GM21390 (cell line): Measurements from ENCODE around the gene LONP2.
A peak's percentile ranks its signal among the peaks of the same experiment; 100 is the strongest.
"Not testable (repeated sequence)": the region's sequence is repeated elsewhere in the genome, so short reads cannot be mapped to it uniquely, and the experiment has no call there.

Source experiments
- ATAC-seq: cut with Tn5 transposase; IDR thresholded peaks from one replicate; pipeline ENCODE4 v1.9.1; 2021; ENCODE audit not compliant: unreplicated experiment

LONP2 gene

DNA sequence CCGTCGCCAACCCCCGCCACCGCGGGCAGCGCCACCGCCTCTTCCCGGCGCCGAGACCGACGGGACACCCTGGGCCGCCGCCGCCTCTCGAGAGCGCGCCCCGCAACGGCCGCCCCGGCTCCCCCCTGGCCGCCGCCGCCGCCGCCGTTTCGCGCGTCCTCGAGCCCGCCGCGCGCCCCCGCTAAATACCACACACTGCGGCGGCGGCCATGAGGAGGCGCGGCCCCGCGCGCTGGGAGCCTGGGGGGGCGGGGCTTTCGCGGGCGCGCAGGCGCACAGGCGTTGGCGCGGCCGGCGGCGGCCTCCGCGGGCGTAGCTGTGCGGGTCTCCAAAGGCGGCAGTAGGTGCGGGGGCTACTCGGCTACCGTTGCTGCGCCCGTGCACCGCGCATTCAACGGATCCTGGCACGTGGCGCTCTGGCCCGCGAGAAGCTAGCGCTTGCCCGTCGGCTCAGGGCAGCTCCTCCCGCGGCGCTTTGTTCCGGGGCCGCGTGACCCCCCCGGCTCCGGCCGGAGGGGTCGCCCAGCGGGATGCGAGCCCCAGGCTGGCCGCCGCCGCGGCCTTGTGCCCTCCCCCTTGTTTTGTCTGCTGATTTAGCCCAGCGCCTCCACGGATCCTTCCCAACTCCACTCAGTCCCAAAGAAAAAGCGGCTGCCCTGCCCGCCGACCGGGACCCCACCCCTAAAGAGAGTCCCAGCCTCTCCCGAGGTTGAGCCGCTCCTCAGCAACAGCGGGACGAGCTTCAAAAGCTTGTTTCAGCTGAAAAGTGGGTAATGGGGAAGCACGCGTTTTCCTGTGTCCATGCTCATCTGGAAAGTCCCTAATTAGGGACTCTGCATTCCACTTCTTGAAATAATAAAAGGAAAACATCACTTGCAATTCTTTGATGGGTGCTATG is 141.4 kb downstream of the LONP2 start, which contains the start of gene SIAH1:
Gene SIAH1 (minus strand): TSS at position 161 of the 898 bp plus-strand sequence. CDS start 22,985 bp downstream, outside the sequence.
- ATAC-seq, result peak; percentile 59

- no peak for ATAC-seq
These were observed 142.6 kb downstream of the LONP2 start for GRCh38 chr16:48386559-48387312.

DNA sequence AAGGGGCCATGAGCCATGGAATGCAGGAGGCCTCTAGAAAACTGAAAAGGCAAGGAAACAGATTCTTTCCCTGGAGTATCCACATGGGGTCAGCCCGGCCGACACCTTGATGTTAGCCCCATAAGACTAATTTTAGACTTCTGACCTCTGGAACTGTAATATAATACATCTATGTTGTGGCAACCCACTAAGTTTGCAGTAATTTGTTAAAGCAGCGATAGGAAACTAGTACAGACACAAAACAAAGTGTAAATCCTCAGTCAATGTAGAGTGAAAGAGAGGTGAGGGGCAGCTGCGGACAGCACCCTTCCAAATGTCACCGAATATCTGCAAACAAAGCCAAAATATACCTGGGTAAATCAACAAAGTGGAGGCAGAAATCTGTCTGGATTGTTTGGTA is 148.3 kb downstream of the LONP2 start:
- ATAC-seq, result no peak

DNA sequence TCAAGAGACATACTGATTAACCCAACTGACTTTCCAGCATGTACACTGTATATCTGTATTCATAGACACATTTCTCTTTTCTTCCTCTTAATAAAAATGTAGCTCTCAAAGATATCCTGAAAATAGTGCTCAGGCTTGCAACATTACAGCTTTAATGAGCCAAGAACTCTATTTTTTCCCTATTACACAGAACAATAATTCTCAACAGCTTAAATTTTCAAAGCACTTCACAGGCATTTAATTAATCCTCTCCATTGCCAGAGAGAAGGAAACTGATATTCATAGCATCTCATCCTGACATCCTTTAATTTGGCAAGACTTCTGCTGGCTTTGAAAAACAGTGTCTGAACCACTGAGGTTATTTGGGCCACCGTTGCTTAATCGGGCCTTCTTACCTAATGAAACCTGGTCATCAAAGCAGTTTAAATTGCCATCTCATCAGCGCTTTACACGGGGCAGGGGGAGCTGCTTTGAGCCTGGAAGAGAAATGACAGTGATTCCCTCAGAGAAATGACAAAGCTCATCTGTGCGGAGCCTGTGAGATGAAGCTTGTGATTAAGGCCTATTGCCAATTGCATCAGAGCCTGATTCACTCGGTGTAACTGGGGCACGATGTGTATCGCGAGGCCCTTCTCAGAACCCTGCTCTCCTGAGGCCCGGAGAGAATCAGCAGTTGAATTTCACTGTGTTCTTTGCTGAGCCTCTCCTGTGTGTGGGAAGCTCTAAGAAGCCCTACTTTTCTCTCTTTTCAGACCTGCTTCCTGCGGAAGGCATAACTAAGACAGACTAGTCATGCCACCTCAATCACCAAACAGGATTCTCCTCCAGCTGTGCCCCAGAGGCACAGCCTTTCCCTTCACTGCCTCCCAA is 149.6 kb downstream of the LONP2 start:
- ATAC-seq, result no peak

DNA sequence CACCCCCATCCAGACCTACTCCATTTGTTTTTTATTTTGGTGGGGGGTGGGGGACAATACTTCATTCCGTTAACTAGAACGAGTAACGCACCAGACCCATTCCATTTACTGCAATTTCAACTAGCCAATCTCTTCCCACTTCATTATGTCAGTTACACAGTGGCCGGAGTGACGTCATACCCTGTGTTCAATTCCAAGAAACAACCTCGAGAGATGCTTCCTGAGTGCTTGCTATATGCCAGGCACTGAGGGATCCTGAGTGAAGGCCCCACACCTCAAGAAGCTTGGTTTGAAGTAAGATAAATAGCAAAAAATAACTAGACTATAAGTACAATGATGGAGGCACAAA is 150.2 kb downstream of the LONP2 start:
- no peak for ATAC-seq

GRCh38 chr16:48395375-48395774 is 151.3 kb downstream of the LONP2 start:
- ATAC-seq, result no peak

GRCh38 chr16:48402547-48402946 is 158.4 kb downstream of the LONP2 start:
- ATAC-seq, result not testable (repeated sequence)

DNA sequence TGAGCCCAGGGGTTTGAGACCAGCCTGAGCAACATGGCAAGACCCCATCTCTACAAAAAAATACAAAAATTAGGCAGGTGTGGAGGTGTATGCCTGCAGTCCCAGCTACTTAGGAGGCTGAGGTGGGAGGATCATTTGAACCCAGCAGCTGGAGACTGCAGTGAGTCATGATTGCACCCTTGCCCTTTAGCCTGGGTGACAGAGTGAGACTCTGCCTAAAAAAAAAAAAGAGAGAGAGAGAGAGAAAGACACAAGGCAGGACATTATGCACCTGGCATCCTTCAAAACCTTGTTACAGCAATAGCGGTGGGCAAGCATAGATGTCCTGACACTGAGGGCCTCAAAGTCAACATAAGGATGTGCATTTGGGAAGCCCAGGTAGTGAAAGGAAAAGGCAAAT is 161.1 kb downstream of the LONP2 start:
- ATAC-seq, result no peak

DNA sequence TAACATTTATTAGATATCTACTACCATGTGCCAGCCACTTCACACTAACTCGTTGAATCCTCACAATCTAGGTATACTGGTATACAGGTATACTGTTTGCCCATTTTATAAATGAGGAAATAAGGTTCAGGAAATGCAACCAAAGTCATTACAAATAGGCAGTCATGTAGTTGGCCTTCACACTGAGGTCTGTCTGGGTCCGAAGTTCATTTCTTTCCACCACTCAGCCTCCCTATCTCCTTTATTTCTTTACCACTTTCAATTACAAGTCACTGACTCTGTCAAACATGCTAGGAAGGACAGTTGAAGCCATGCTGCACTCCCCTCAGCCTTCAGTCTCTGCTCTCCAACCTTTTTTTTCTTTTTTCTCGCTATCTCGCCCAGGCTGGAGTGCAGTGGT is 161.8 kb downstream of the LONP2 start:
- ATAC-seq, result no peak
